ENCODE results near the gene CACHD1. TPM values are rescaled to one million over a fixed set of nuclear protein-coding genes. Genes with fewer than 3 reads are reported as not detected.

CACHD1 gene
- total and polyA plus RNA-seq, 2 donors (not counting 1 experiment from before 2014, with no cell fraction given): 2.9 to 5.4 TPM

DNA sequence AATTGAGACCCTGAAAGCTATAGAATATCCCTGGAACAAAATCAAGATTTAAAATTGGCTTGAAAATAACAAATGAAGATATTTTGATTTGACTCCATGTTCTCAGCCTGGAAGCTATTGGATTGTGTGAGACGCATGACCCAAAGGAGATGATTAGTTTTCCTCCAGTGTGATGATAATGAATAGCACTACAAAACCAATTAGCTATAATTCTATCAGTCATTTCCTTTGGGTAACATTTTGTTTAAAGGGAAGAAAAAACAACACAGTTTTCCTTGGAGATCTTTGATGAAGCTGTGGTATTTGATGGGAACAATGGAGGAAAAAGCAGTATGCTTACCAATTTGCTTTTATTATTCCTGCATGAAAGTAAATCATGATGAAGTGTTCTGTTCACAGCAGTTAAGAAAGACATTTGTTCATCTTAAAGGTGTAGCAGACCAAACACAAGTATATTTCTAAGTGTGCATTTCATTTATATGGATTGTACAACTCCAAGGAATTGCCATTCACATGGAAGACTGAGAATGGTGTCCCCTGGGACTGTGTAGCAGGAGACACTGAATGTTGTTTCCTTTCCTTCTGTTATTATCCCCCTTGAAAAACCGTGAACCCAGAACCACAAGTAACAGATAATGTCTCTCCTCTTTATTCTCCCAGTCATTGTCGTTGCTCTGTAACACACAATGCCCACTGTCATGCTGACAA lies 111.4 kb downstream of the CACHD1 start:
- H3K4me3 ChIP-seq (replicated peaks in 1 of 4; ENCODE audit: control extremely low read depth in 1 of 4, insufficient read depth in 1 of 4, low read depth in 3 of 4, low read length in 4 of 4): no peak overlapping the region
- no peak overlapping the region for H3K9ac ChIP-seq (ENCODE audit: insufficient read depth, low read length)
- H3K27ac ChIP-seq (ENCODE audit: insufficient read depth, low read length): no peak overlapping the region
- H4K20me1 ChIP-seq (ENCODE audit: control insufficient read depth, extremely low read depth, insufficient read depth, low read length): no peaks in the 10 kb centered on the region
- no peak for DNase-seq (ENCODE audit: low read depth in 2 of 2)
- no peaks in the 10 kb centered on the region for H3K4me1 ChIP-seq (ENCODE audit: control insufficient read depth, extremely low read depth, insufficient read depth, low read length)
- H3K27me3 ChIP-seq (ENCODE audit: control insufficient read depth, insufficient read depth, low read length): no peaks in the 10 kb centered on the region
- H3K36me3 ChIP-seq (ENCODE audit: control insufficient read depth, insufficient read depth, low read length): no peaks in the 10 kb centered on the region
- no peaks in the 10 kb centered on the region for H3K79me2 ChIP-seq (ENCODE audit: control insufficient read depth, insufficient read depth, low read length)
- no peak overlapping the region for H2AFZ ChIP-seq (ENCODE audit: low read length)
- no peak for TF ChIP-seq EZH2 (IDR thresholded peaks at IDR 0.05; ENCODE audit: low read length, missing control alignments)
- TF ChIP-seq, protein P1, sequence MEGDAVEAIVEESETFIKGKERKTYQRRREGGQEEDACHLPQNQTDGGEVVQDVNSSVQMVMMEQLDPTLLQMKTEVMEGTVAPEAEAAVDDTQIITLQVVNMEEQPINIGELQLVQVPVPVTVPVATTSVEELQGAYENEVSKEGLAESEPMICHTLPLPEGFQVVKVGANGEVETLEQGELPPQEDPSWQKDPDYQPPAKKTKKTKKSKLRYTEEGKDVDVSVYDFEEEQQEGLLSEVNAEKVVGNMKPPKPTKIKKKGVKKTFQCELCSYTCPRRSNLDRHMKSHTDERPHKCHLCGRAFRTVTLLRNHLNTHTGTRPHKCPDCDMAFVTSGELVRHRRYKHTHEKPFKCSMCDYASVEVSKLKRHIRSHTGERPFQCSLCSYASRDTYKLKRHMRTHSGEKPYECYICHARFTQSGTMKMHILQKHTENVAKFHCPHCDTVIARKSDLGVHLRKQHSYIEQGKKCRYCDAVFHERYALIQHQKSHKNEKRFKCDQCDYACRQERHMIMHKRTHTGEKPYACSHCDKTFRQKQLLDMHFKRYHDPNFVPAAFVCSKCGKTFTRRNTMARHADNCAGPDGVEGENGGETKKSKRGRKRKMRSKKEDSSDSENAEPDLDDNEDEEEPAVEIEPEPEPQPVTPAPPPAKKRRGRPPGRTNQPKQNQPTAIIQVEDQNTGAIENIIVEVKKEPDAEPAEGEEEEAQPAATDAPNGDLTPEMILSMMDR (conservative IDR thresholded peaks at IDR 0.05 in 1 of 2, IDR thresholded peaks at IDR 0.05 in 1 of 2; ENCODE audit: low read depth in 1 of 2, low read length in 2 of 2): no peak
- no peaks in the 10 kb centered on the region for H3K9me3 ChIP-seq (ENCODE audit: control insufficient read depth, insufficient read depth, low read depth, low read length)
- no peak overlapping the region for H3K4me2 ChIP-seq (ENCODE audit: extremely low read depth, insufficient read depth, low read length)

DNA sequence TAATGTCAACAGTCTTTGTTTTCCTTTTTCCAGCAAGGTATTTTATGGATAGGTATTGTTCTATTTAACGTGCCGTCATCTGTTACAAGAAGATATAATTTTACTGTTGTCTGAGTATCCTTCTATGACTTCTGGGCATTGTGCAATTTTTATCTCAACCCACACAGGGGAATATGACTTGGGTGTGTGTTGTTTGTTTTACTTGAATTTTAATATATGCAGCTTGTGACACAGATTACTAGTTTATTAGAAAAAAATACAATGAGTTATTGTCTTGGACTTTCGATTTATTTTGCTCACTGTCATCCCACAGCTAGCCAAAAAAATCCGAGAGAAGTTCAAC lies 111.9 kb downstream of the CACHD1 start:
- no peak overlapping the region for H3K4me2 ChIP-seq (ENCODE audit: extremely low read depth, insufficient read depth, low read length)
- no peaks in the 10 kb centered on the region for H3K9me3 ChIP-seq (ENCODE audit: control insufficient read depth, insufficient read depth, low read depth, low read length)
- no peaks in the 10 kb centered on the region for H3K36me3 ChIP-seq (ENCODE audit: control insufficient read depth, insufficient read depth, low read length)
- H3K79me2 ChIP-seq (ENCODE audit: control insufficient read depth, insufficient read depth, low read length): no peaks in the 10 kb centered on the region
- H3K27me3 ChIP-seq (ENCODE audit: control insufficient read depth, insufficient read depth, low read length): no peaks in the 10 kb centered on the region
- H2AFZ ChIP-seq (ENCODE audit: low read length): no peak overlapping the region
- H3K4me3 ChIP-seq (replicated peaks in 1 of 4; ENCODE audit: control extremely low read depth in 1 of 4, insufficient read depth in 1 of 4, low read depth in 3 of 4, low read length in 4 of 4): no peak overlapping the region
- H3K9ac ChIP-seq (ENCODE audit: insufficient read depth, low read length): no peak overlapping the region
- H4K20me1 ChIP-seq (ENCODE audit: control insufficient read depth, extremely low read depth, insufficient read depth, low read length): no peaks in the 10 kb centered on the region
- TF ChIP-seq, protein P1 (conservative IDR thresholded peaks at IDR 0.05 in 1 of 2, IDR thresholded peaks at IDR 0.05 in 1 of 2; ENCODE audit: low read depth in 1 of 2, low read length in 2 of 2): no peak
- H3K27ac ChIP-seq (ENCODE audit: insufficient read depth, low read length): no peak overlapping the region
- no peak for DNase-seq (ENCODE audit: low read depth in 2 of 2)
- H3K4me1 ChIP-seq (ENCODE audit: control insufficient read depth, extremely low read depth, insufficient read depth, low read length): no peaks in the 10 kb centered on the region

DNA sequence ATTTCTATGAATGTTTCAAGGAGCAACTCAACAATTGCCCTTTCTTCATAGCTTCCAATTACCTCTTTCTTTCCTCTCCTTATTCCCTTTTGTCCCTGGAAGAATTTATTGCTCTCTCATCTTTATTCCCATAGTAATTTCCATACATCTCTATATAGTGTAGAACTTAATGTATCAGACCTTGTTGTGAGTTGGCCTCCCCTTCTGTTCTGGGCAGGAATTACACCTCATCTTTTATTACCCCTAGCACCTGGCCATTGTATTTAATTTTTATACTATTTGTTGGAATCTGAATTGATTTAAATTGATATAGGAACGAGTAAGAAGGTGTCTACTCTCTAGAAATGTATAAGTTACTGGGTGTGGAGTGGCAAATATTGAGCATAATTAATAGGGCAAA lies 114.5 kb downstream of the CACHD1 start:
- Histone ChIP-seq H3K79me2 (ENCODE audit: control insufficient read depth, insufficient read depth, low read length) (no peaks in the 10 kb centered on the region), H2AFZ (ENCODE audit: low read length) (no peak overlapping the region), H3K4me1 (ENCODE audit: control insufficient read depth, extremely low read depth, insufficient read depth, low read length) (no peaks in the 10 kb centered on the region), H3K27me3 (ENCODE audit: control insufficient read depth, insufficient read depth, low read length) (no peaks in the 10 kb centered on the region), H3K36me3 (ENCODE audit: control insufficient read depth, insufficient read depth, low read length) (no peaks in the 10 kb centered on the region), H3K27ac (ENCODE audit: insufficient read depth, low read length) (no peak overlapping the region), H3K9ac (ENCODE audit: insufficient read depth, low read length) (no peak overlapping the region), H4K20me1 (ENCODE audit: control insufficient read depth, extremely low read depth, insufficient read depth, low read length) (no peaks in the 10 kb centered on the region), H3K4me3 (replicated peaks in 1 of 4; ENCODE audit: control extremely low read depth in 1 of 4, insufficient read depth in 1 of 4, low read depth in 3 of 4, low read length in 4 of 4) (no peak overlapping the region), H3K9me3 (ENCODE audit: control insufficient read depth, insufficient read depth, low read depth, low read length) (no peaks in the 10 kb centered on the region), H3K4me2 (ENCODE audit: extremely low read depth, insufficient read depth, low read length) (no peak overlapping the region)
- TF ChIP-seq, protein P1 (conservative IDR thresholded peaks at IDR 0.05 in 1 of 2, IDR thresholded peaks at IDR 0.05 in 1 of 2; ENCODE audit: low read depth in 1 of 2, low read length in 2 of 2): peak; percentile 17 to 44
- no peak for TF ChIP-seq EZH2 (IDR thresholded peaks at IDR 0.05; ENCODE audit: low read length, missing control alignments)
- DNase-seq (ENCODE audit: low read depth in 2 of 2): no peak
